Measurements from ENCODE around the gene C1QL4.
A peak's percentile ranks its signal among the peaks of the same experiment; 100 is the strongest.

The C1QL4 gene

DNA sequence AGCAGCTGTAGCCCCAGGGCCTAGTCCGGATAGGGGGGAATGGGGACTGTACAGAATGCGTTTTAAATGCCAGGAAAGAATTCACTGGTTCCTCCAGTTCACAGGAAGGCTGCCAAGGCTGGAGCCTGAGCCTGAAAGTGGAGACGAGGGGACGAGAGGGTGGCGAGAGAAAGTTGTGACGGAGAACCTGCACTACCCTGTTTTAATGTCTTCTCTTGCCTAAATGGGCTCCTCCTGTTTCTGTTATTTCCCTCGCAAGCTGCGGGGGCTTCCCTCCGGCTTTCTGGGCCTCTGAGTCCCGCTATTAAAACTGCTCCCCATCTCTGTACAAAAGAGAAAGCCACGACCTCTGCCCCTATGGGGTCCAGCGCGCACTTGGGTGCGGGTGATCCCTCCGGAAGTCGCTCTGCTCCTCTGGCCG lies 4.5 kb downstream of the C1QL4 start:
- DNase-seq (ENCODE audit: insufficient read length, low spot score) = peak; percentile 13
- no peak for FAIRE-seq
- TF ChIP-seq, protein P1, sequence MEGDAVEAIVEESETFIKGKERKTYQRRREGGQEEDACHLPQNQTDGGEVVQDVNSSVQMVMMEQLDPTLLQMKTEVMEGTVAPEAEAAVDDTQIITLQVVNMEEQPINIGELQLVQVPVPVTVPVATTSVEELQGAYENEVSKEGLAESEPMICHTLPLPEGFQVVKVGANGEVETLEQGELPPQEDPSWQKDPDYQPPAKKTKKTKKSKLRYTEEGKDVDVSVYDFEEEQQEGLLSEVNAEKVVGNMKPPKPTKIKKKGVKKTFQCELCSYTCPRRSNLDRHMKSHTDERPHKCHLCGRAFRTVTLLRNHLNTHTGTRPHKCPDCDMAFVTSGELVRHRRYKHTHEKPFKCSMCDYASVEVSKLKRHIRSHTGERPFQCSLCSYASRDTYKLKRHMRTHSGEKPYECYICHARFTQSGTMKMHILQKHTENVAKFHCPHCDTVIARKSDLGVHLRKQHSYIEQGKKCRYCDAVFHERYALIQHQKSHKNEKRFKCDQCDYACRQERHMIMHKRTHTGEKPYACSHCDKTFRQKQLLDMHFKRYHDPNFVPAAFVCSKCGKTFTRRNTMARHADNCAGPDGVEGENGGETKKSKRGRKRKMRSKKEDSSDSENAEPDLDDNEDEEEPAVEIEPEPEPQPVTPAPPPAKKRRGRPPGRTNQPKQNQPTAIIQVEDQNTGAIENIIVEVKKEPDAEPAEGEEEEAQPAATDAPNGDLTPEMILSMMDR (IDR thresholded peaks at IDR 0.05; ENCODE audit: insufficient read depth, missing control alignments) = no peak

GRCh38 chr12:49331380-49332222 lies 5.4 kb downstream of the C1QL4 start:
- FAIRE-seq (no peak), DNase-seq (ENCODE audit: insufficient read length, low spot score) (peak; percentile 78)
- TF ChIP-seq, protein P1 (IDR thresholded peaks at IDR 0.05; ENCODE audit: insufficient read depth, missing control alignments) = peak; percentile 68

DNA sequence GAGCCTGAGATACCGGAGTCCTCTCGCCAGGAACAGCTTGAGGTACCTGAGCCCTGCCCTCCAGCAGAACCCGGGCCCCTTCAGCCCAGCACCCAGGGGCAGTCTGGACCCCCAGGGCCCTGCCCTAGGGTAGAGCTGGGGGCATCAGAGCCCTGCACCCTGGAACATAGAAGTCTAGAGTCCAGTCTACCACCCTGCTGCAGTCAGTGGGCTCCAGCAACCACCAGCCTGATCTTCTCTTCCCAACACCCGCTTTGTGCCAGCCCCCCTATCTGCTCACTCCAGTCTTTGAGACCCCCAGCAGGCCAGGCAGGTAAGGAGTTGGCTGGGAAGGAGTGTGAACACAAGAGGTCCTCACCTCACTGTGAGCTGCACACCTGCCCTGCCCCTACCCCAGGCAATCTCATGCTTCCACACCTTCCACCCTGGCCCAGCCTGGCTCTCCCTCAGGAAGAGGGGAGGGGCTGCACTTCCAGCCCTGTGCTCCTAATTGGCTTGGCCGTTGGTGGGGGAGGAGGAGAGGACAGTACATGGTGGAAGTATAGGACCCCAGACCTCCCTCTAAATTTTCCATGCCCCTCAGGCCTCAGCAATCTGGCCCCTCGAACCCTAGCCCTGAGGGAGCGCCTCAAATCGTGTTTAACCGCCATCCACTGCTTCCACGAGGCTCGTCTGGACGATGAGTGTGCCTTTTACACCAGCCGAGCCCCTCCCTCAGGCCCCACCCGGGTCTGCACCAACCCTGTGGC lies 6.2 kb downstream of the C1QL4 start:
- FAIRE-seq = no peak
- TF ChIP-seq, protein P1 (IDR thresholded peaks at IDR 0.05; ENCODE audit: insufficient read depth, missing control alignments) = no peak
- DNase-seq (ENCODE audit: insufficient read length, low spot score) = peak; percentile 1

- FAIRE-seq = no peak
- no peak for DNase-seq (ENCODE audit: insufficient read length, low spot score)
- TF ChIP-seq, protein P1 (IDR thresholded peaks at IDR 0.05; ENCODE audit: insufficient read depth, missing control alignments) = no peak
Measured at GRCh38 chr12:49330032-49330619, 6.9 kb downstream of the C1QL4 start.

- TF ChIP-seq, protein P1 (IDR thresholded peaks at IDR 0.05; ENCODE audit: insufficient read depth, missing control alignments) = no peak
- FAIRE-seq (no peak), DNase-seq (ENCODE audit: insufficient read length, low spot score) (no peak)
Measured at GRCh38 chr12:49328816-49329215, 8.2 kb downstream of the C1QL4 start.

DNA sequence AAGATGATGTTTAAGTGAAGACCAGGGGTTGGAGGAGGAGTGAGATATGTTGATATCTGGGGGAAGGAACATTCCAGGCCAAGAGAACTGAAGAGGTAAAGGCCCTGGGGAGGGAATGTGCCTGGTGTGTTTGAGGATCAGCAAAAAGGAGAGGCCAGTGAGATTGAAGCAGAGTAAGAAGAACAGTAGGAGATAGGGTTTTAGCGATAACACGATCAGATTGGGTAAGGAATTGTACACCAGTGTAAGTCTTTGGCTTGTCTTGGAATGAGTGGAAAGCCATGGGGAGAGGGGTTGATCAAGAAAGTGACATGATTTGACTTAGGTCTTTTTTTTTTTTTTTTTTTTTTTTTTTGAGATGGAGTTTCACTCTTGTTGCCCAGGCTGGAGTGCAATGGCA lies 9.1 kb downstream of the C1QL4 start:
- no peak for FAIRE-seq
- no peak for DNase-seq (ENCODE audit: insufficient read length, low spot score)
- TF ChIP-seq, protein P1 (IDR thresholded peaks at IDR 0.05; ENCODE audit: insufficient read depth, missing control alignments) = no peak

Measured in D721Med (cell line).